Chondrocyte (in vitro differentiated cells): Measurements from ENCODE around the gene KCNJ12. TPM values are rescaled to one million over a fixed set of nuclear protein-coding genes. Genes with fewer than 3 reads are reported as not detected.

Source experiments
- DNase-seq: peaks from one replicate; pipeline ENCODE4 v3.0.0; 2021; ENCODE audit warnings: mixed read lengths, low spot score
- H3K27ac Mint-ChIP-seq: one replicate; pipeline ENCODE4 v1.8.0; 2021; ENCODE audit warnings: mild to moderate bottlenecking, moderate library complexity, mixed read lengths; ENCODE audit not compliant: unreplicated experiment
- H3K27me3 Mint-ChIP-seq: 2 replicates; pipeline ENCODE4 v1.8.0; 2021; ENCODE audit warnings: low read depth, mixed read lengths
- H3K36me3 Mint-ChIP-seq: 2 replicates; pipeline ENCODE4 v1.8.0; 2021; ENCODE audit warnings: low read depth, mixed read lengths
- H3K4me1 Mint-ChIP-seq: 2 replicates; pipeline ENCODE4 v1.8.0; 2021; ENCODE audit warnings: low read depth, mild to moderate bottlenecking, mixed read lengths
- H3K4me3 Mint-ChIP-seq: one replicate; pipeline ENCODE4 v1.8.0; 2021; ENCODE audit warnings: mild to moderate bottlenecking, moderate library complexity, mixed read lengths; ENCODE audit not compliant: unreplicated experiment
- H3K9me3 Mint-ChIP-seq: 2 replicates; pipeline ENCODE4 v1.8.0; 2021; ENCODE audit warnings: low read depth, mixed read lengths
- total RNA-seq: library from RNA; stranded (reverse); gene quantifications from 3 replicates; pipeline ENCODE4 v1.2.1, GENCODE V29; 2021
- TF ChIP-seq, protein P1 (sequence below): fragments of 200-600 bp; sonication (generic); IDR thresholded peaks from 2 replicates; pipeline ENCODE4 v1.5.0; 2021; ENCODE audit warnings: antibody characterized with exemption, mild to moderate bottlenecking, moderate library complexity

The KCNJ12 gene
- total RNA-seq, 1 donor from 2014 or later: 2.5 TPM

GRCh38 chr17:21362331-21362931 is 13.7 kb upstream of the KCNJ12 start:
- DNase-seq: no peak
- H3K27me3 Mint-ChIP-seq: peaks cover 2% of the 10 kb centered on the region

GRCh38 chr17:21363776-21364642 is 12.1 kb upstream of the KCNJ12 start:
- H3K9me3 Mint-ChIP-seq: no peaks in the 10 kb centered on the region

More at GRCh38 chr17:21362331-21362931, 13.7 kb upstream of the KCNJ12 start:
- no peak overlapping the region for H3K4me3 Mint-ChIP-seq
- H3K36me3 Mint-ChIP-seq: no peaks in the 10 kb centered on the region
- H3K4me1 Mint-ChIP-seq: peaks cover 6% of the 10 kb centered on the region
- TF ChIP-seq, protein P1, sequence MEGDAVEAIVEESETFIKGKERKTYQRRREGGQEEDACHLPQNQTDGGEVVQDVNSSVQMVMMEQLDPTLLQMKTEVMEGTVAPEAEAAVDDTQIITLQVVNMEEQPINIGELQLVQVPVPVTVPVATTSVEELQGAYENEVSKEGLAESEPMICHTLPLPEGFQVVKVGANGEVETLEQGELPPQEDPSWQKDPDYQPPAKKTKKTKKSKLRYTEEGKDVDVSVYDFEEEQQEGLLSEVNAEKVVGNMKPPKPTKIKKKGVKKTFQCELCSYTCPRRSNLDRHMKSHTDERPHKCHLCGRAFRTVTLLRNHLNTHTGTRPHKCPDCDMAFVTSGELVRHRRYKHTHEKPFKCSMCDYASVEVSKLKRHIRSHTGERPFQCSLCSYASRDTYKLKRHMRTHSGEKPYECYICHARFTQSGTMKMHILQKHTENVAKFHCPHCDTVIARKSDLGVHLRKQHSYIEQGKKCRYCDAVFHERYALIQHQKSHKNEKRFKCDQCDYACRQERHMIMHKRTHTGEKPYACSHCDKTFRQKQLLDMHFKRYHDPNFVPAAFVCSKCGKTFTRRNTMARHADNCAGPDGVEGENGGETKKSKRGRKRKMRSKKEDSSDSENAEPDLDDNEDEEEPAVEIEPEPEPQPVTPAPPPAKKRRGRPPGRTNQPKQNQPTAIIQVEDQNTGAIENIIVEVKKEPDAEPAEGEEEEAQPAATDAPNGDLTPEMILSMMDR: no peak
- no peaks in the 10 kb centered on the region for H3K9me3 Mint-ChIP-seq
- H3K27ac Mint-ChIP-seq: no peak overlapping the region

DNA sequence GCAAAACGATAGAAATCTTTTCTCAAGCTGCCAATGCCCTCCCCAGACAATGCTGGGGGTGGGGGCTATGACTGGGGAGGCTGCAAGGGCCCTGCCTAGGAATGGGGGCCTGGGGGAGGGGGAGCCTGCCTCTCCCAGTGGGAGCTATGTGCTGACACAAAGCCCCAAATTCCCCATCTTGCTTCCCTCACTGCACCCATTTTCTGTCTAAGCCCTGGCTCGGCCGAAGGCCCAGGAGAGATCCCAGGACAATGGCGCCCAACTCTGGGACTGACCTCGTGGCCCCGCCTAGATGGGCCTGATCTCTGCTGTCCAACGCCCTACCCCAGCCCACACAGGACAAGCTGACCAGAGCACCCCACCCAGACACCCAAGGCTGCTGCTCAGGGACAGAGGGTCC is 11.1 kb upstream of the KCNJ12 start:
- peaks cover under 1% of the 10 kb centered on the region for H3K4me1 Mint-ChIP-seq
- H3K27me3 Mint-ChIP-seq: peaks cover 4% of the 10 kb centered on the region
- H3K27ac Mint-ChIP-seq: no peak overlapping the region
- no peak overlapping the region for H3K4me3 Mint-ChIP-seq
- no peaks in the 10 kb centered on the region for H3K36me3 Mint-ChIP-seq
- DNase-seq: no peak
- TF ChIP-seq, protein P1: no peak
- H3K9me3 Mint-ChIP-seq: no peaks in the 10 kb centered on the region

More at GRCh38 chr17:21363776-21364642, 12.1 kb upstream of the KCNJ12 start:
- H3K27me3 Mint-ChIP-seq: peaks cover 6% of the 10 kb centered on the region
- no peak for DNase-seq
- H3K27ac Mint-ChIP-seq: no peak overlapping the region
- H3K4me1 Mint-ChIP-seq: peaks cover 3% of the 10 kb centered on the region
- H3K36me3 Mint-ChIP-seq: no peaks in the 10 kb centered on the region
- no peak overlapping the region for H3K4me3 Mint-ChIP-seq
- TF ChIP-seq, protein P1: no peak

- TF ChIP-seq, protein P1: no peak
- no peaks in the 10 kb centered on the region for H3K36me3 Mint-ChIP-seq
- H3K4me3 Mint-ChIP-seq: no peak overlapping the region
These were observed 7.5 kb upstream of the KCNJ12 start for GRCh38 chr17:21368545-21369246.

GRCh38 chr17:21369395-21369794 is 6.8 kb upstream of the KCNJ12 start:
- Mint-ChIP-seq H3K9me3 (no peaks in the 10 kb centered on the region), H3K4me1 (peaks cover 9% of the 10 kb centered on the region), H3K36me3 (no peaks in the 10 kb centered on the region), H3K4me3 (no peak overlapping the region), H3K27me3 (peaks cover 4% of the 10 kb centered on the region), H3K27ac (no peak overlapping the region)
- TF ChIP-seq, protein P1: no peak
- DNase-seq: no peak

More at GRCh38 chr17:21368545-21369246, 7.5 kb upstream of the KCNJ12 start:
- Mint-ChIP-seq H3K4me1 (peaks cover 9% of the 10 kb centered on the region), H3K27me3 (peaks cover 4% of the 10 kb centered on the region), H3K9me3 (no peaks in the 10 kb centered on the region), H3K27ac (no peak overlapping the region)
- no peak for DNase-seq
